Stimulated activated CD4-positive, alpha-beta T cell treated with anti-CD3 and anti-CD28 coated beads, Interleukin-1b, Interleukin-23, amount 100 ng/mL, for 4 hours (primary cell): ENCODE results near the gene LDLRAD4.

ENCODE experiments used
- DNase-seq, 2 donors: peaks; one replicate each; pipeline ENCODE4 v3.0.0-alpha.2; 2020; ENCODE audit warnings: low read depth in 2 of 2

LDLRAD4 gene

GRCh38 chr18:13382954-13383827 lies 164.6 kb downstream of the LDLRAD4 start:
- no peak for DNase-seq

GRCh38 chr18:13386891-13387801 lies 168.6 kb downstream of the LDLRAD4 start:
- no peak for DNase-seq

DNA sequence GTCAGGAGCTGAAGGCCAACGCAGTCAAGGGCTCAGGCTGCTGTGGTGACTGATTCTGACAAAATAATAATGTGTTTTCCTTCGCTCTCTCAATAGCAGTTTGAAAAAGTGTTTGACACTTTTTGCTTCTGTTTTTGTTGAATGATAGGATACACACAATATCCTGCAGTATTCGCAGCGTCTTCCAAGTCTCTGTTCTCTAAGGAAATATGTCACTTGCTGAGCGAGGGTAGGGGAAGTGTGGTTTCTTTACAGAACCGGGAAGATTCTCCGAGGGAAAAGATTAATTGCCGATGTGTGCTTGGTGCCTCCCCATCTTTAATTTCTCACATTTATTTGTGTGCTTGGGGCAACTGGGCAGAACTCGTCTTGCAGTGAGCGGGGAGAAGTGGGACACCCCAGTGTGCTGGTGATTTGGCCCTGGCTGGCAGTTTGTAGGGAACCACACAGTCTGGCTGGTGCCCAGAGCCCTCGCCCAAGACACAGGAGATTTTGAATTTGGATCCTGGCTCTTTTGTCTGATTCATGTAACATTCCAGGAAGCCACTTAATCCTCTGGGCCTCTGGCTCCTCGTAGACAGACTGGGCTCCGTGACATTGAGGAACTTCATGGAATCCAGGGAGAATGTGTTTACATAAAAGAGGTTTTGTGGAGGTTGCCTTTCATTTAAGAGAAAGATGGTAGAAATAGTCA lies 169.4 kb downstream of the LDLRAD4 start:
- DNase-seq: no peak

DNA sequence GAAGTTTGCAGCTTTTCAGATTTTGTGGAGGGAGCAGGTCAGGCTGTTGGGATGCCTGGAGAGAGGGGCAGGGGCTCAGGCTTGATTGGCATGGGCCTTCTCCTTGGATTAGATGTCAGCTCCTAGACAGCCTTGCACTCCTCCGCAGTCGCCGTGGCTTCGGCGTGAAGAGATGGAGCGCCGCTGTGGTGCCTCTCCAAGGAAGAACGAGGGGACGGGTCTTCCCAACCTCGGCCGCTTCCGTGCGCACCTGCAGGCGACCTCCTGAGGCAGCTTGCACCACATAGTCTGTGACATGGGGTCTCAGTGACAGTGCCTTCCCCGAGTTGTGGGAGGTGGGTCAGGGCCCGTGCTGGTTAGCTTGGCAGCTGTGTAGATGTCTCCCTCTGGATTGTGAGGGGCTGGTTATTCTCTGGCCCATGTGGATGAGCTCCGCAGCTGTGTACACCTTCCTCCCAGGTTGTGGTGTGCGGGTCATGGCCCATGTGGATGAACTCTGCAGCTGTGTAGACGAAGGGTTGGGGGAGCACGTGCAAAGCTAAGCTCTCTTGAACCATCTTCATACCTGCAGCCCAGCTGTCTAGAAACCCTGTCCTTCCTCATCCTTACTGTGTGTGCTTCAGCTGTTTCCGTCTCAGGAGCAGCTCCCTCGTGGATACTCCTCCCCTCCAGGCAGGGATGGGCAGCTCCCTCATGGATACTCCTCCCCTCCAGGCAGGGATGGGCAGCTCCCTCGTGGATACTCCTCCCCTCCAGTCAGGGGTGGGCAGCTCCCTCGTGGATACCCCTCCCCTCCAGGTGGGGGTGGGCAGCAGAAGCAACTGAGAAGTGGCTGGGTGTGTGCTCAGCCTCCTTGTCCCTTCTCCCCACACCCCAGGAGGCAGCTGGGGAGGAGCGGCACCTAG lies 170.3 kb downstream of the LDLRAD4 start:
- no peak for DNase-seq

- DNase-seq: no peak
Observed at GRCh38 chr18:13389491-13390131, 171.1 kb downstream of the LDLRAD4 start.

- no peak for DNase-seq
Observed at GRCh38 chr18:13390196-13390595, 171.6 kb downstream of the LDLRAD4 start.

- DNase-seq: no peak
Observed at GRCh38 chr18:13390711-13391110, 172.2 kb downstream of the LDLRAD4 start.

GRCh38 chr18:13392029-13392750 lies 173.6 kb downstream of the LDLRAD4 start:
- no peak for DNase-seq

DNA sequence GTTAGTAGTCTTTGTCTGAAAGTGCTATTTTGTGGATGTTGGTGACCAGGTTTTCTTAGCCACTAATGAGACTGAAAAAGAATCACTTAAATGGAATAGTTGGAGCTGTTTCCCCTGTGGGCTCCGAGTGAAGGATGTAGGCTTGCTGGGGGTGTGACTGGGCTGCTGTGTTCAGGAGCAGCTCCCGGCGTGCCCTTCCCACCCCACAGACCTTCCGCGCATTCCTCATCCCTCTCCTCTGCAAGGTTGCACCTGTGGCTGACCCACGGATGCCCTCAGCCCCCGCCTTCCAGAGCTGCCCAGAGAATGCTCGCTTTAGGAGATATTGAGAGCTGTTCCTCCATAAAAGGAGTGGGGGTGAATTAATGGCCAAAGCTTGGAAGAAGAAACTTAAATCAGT lies 174.3 kb downstream of the LDLRAD4 start:
- no peak for DNase-seq

DNA sequence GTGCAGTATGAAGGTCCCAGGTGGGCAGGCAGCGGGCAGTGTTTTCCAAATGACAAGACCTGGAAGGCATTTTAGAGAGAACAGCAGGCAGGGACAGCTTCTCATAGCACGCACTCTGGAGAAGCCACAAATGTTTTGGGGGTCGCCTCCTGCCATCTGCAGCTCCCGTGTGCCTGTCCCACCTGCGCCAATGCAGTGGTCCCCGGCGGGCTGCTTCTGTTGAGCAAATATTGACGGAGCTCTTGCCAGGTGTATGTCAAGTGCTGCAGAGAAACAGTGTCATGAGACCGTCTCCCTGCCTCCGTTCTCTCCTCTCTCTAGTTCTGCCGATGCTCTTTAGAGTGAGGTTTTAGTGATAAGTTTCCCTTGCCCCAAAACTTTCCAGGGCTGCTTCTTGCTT lies 174.8 kb downstream of the LDLRAD4 start:
- DNase-seq: no peak

DNA sequence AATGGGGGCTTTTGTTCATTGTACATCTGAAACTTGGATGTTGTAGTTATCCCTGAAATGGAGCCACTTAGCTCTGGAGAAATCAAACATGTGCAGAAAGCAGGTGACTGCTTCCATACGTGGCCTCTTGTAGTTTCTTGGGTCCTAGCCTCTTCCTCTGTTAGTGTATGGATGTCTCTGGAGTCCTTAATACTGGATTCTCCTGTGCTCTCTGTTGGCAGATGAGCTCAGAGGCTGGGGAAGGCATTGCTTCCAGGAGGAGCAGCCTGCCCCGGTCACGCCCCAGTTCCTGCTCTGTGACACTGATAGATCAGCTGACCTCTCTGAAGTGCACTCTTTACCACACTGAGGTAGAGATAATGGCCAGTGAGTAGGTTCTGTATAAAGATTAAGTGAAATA lies 176.2 kb downstream of the LDLRAD4 start:
- no peak for DNase-seq

GRCh38 chr18:13395577-13395976 lies 177.0 kb downstream of the LDLRAD4 start:
- peak in 1 of 2 donors; percentile 19 for DNase-seq

GRCh38 chr18:13397504-13398163 lies 179.1 kb downstream of the LDLRAD4 start:
- no peak for DNase-seq

DNA sequence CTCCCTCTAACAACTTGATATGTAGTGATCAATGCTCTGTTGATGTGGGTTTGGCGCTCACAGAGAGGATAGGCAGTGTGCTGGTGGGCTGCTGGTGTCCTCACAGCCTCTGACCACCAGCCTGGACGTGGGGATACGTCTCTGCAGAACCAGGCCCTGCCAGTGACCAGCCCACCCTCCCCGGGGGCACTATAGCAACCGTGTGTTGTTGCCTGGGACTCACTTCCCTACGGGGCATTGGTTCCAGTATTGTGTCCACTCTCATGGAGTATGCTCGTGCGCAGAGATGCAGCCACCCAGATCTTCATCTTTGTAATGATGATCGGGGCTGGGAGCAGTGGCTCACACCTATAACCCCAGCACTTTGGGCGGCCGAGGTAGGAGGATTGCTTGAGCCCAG lies 180.1 kb downstream of the LDLRAD4 start:
- no peak for DNase-seq

DNA sequence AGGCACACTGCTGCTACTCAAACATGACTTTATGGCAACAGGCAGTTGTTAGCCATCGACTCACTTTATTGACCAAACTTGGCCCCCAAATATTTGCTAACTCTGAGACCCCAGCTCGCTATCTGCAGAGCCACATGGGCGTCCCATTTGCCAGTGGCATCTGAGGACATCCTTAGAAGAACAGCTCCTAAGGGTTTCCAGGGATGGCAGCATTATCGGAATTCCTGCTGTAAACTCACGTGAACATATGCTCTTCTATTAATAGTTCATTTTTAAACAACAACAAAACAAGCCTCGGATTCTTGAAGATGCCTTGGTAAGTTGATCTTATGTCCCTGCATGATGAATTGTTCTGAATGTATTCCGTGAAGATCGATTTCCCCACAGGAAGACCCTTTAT lies 181.0 kb downstream of the LDLRAD4 start:
- no peak for DNase-seq

DNA sequence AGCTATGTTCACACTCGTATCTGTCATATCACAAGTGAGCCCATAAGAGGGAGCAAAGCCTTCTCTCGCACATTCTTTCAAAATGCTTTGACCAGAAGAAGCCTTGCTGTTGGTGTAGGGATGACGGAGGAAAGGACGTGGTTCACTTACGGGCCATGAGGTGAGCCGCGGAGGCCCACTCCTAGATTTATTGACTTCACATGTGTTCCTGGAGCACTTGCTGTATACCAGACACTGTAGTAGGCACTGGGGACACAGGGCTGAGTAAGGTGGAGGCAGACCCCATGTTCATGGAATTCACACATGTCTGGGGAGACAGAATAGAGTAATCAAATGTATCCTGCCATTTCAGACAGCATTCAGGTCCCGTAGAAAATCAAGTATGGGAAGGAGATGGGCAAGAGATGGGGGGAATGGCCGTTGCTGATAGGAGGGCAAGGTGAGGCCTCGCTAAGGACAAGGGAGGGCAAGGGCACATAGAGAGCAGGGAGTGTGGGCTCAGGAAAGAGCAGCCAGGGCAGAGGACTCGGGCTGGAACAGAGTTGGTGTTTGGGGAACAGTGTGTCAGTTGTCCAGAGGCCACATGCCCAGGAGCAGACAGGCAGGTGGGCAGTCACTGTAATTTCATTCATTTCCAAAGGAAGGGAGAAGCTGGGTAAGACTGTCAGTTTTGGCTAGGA lies 182.2 kb downstream of the LDLRAD4 start:
- no peak for DNase-seq

- no peak for DNase-seq
Observed at GRCh38 chr18:13401404-13401803, 182.8 kb downstream of the LDLRAD4 start.

GRCh38 chr18:13401826-13402225 lies 183.3 kb downstream of the LDLRAD4 start:
- no peak for DNase-seq
